ENCODE results near the gene PPM1H. TPM values are rescaled to one million over a fixed set of nuclear protein-coding genes. Genes with fewer than 3 reads are reported as not detected.
A peak's percentile ranks its signal among the peaks of the same experiment; 100 is the strongest.

Gene PPM1H
- total RNA-seq, 1 experiment from 2014 or later = 8.5 TPM

DNA sequence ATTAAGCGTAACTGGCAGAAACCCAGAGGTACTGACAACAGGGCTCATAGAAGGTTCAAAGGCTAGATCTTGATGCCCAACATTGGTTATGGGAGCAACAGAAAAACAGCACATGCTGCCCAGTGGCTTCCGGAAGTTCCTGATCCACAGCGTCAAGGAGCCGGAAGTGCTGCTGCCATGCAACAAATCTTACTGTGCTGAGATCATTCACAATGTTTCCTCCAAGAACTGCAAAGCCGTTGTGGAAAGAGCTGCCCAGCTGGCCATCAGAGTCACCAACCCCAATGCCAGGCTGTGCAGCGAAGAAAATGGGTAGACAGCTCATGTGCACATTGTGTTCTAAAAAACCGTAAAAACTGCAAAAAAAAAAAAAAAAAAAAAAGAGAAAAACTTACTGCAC, 276.0 kb downstream of the PPM1H start:
- DNase-seq (ENCODE audit: low read depth in 1 of 2, low spot score in 2 of 2) = no peak
- H3K27ac ChIP-seq = no peak overlapping the region
- H3K36me3 ChIP-seq = no peaks in the 10 kb centered on the region
- no peaks in the 10 kb centered on the region for H3K27me3 ChIP-seq (replicated peaks)
- H3K4me3 ChIP-seq = no peak overlapping the region
- no peaks in the 10 kb centered on the region for H3K9me3 ChIP-seq (replicated peaks)
- peaks cover 17% of the 10 kb centered on the region for H3K4me1 ChIP-seq (replicated peaks)

DNA sequence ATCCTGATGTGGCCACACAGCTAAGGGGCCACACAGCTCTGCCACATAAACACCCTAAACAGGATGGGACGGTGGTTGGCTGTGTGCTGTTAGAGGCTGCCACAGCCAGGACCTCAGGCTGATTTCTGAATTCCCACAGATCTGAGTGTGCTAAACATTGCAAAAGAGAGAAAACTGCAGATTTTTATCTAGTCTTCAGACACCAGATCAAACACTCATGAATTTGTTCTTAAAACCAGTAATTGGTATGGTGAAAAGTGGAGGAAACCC, 277.7 kb downstream of the PPM1H start:
- H3K27me3 ChIP-seq (replicated peaks) = no peaks in the 10 kb centered on the region
- no peaks in the 10 kb centered on the region for H3K9me3 ChIP-seq (replicated peaks)
- H3K4me3 ChIP-seq = no peak overlapping the region
- no peak for DNase-seq (ENCODE audit: low read depth in 1 of 2, low spot score in 2 of 2)
- H3K36me3 ChIP-seq = no peaks in the 10 kb centered on the region
- H3K4me1 ChIP-seq (replicated peaks) = peaks cover 17% of the 10 kb centered on the region
- H3K27ac ChIP-seq = no peak overlapping the region

DNA sequence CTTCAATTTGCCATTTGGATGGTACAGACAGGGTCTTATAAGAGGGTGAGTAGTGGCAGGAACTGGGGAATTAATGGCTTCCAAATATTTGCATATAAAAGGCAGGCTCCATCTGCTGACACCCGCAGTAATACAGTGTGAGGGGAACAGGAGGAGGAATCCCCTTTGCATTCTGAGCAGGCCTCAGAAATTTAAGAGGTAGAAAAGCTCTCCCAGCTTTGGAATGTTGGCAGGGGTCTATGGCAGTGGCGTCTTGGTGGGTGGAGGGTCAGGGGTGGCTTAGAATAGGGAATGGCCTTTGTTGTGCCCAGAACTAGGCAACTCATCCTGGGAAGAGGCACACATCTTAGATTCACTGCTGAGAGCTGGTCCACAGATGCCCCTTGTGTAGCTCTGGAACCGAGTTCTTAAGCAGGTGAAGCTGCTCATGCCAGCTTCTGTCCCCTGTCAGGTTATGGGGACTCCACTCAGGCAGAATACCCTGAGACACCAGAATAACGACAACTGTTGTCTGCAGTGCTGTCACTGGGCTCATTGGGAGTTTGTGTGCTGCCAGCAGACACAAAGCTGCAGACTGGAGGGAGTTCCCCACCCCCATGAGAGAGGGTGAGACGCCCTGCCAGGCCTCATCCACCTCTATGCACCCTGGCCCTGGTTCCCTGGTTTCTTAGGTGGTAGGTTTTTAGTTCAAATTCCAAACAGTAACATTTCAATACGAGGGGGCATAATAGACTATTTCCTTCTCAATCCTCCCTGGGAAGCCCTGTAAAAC, 278.2 kb downstream of the PPM1H start:
- Histone ChIP-seq H3K36me3 (no peaks in the 10 kb centered on the region), H3K9me3 (replicated peaks) (no peaks in the 10 kb centered on the region), H3K4me3 (no peak overlapping the region), H3K27ac (no peak overlapping the region), H3K4me1 (replicated peaks) (peaks cover 17% of the 10 kb centered on the region), H3K27me3 (replicated peaks) (no peaks in the 10 kb centered on the region)
- DNase-seq (ENCODE audit: low read depth in 1 of 2, low spot score in 2 of 2) = no peak

DNA sequence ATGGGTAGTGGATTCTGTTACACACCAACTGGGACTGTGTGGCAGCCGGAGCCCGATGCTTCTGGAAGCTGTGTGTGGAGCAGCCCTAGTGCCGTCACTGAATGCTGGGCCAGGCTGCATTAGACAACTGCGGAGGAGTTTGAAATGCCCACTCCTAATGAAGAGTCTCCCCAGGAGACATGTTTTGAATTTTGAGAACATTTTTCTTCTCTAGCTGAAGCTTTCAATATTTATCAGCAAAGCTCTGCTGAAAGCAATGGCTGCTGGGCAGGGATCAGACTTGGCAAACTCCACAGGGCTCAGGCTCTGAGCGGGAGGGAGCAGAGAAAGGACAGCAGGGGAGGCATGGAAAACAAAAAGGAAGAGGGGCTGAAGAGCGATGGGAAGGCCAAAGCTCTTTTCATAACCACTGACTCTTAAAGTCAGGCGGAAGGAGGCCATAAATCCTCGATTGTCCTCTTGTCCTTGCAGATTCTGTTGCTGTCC, 279.2 kb downstream of the PPM1H start:
- no peak overlapping the region for H3K27ac ChIP-seq
- no peaks in the 10 kb centered on the region for H3K9me3 ChIP-seq (replicated peaks)
- H3K27me3 ChIP-seq (replicated peaks) = no peaks in the 10 kb centered on the region
- no peak for DNase-seq (ENCODE audit: low read depth in 1 of 2, low spot score in 2 of 2)
- no peaks in the 10 kb centered on the region for H3K36me3 ChIP-seq
- peaks cover 22% of the 10 kb centered on the region for H3K4me1 ChIP-seq (replicated peaks)
- H3K4me3 ChIP-seq = no peak overlapping the region

DNA sequence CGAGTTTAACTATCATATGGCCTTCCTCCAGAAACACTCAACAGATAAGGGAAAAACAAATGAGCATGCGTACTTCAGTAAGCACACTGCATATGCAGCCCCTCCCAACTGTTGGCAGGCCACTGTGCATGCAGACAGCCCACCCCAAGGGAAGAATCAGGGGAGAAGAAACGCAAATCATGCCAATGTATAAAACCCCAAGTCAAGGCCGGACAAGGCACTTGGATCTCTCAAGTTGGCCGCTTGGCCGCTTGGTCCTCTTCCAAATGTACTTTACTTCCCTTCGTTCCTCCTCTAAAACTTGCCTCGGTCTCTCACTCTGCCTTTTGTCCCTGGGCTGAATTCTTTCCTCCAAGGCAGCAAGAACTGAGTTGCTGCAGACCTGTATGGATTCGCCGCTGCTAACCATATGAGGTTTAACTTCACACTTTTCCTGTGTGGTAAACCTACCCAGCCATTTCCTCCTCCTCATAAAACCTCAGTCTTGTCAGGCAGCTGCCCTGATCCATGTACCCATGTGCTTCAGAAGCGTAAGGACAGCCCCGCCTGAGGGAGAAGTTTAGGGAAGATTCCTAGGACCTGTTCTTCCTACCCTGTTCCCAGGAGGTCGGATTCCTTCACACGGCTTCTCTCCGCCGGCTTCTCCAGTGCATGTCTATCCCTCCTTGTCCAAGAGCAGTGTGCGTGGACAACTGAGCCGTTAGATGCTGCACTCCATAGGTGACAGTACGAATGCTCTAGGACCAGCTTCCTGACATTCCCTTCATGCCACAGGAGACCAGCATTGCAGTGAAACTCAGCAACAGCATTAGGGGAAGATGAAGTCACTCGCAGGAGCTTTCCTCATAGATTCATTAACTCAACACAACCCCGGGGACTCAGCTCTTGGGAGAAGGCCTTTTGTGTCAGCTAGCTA, 280.4 kb downstream of the PPM1H start:
- Histone ChIP-seq H3K27me3 (replicated peaks) (no peaks in the 10 kb centered on the region), H3K36me3 (no peaks in the 10 kb centered on the region), H3K4me1 (replicated peaks) (peaks cover 22% of the 10 kb centered on the region), H3K4me3 (no peak overlapping the region), H3K27ac (no peak overlapping the region), H3K9me3 (replicated peaks) (no peaks in the 10 kb centered on the region)
- no peak for DNase-seq (ENCODE audit: low read depth in 1 of 2, low spot score in 2 of 2)

DNA sequence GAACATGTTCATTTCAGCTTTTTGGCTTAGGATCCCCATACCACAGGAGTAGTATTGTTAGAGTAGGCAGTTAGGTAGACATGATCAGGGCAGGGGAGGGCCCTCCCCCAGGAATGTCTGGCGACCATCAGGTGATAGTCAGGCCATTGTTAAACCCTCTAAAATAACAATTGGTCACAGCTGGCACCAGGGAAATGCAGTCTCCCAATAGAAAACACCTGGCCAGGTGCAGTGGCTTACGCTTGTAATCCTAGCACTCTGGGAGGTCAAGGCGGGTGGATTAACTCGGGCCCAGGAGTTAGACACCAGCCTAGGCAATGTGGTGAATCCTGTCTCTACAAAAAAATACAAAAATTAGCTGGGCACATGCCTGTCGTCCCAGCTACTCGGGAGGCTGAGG, 281.2 kb downstream of the PPM1H start:
- Histone ChIP-seq H3K27me3 (replicated peaks) (no peaks in the 10 kb centered on the region), H3K36me3 (no peaks in the 10 kb centered on the region), H3K4me1 (replicated peaks) (peaks cover 21% of the 10 kb centered on the region), H3K4me3 (no peak overlapping the region), H3K27ac (no peak overlapping the region), H3K9me3 (replicated peaks) (no peaks in the 10 kb centered on the region)
- no peak for DNase-seq (ENCODE audit: low read depth in 1 of 2, low spot score in 2 of 2)

DNA sequence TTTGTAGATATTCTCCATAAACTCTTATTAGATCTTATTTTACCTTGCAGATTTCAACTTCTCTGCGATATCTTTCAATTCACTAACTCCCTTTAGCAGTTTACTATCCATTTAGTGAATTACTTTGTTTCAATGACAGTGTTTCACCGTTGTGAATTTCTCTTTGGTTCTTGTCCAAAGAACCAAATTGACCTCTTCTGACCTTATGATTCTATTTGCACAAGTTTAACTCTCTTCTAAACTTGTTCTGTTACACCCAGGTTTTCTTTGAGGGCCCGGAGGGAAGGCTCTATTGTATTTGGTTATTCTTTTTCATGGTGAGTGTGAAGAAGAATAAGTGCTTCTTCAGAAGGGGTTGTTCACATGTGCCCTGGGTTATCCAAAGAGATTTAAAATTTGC, 281.6 kb downstream of the PPM1H start:
- H3K9me3 ChIP-seq (replicated peaks) = no peaks in the 10 kb centered on the region

DNA sequence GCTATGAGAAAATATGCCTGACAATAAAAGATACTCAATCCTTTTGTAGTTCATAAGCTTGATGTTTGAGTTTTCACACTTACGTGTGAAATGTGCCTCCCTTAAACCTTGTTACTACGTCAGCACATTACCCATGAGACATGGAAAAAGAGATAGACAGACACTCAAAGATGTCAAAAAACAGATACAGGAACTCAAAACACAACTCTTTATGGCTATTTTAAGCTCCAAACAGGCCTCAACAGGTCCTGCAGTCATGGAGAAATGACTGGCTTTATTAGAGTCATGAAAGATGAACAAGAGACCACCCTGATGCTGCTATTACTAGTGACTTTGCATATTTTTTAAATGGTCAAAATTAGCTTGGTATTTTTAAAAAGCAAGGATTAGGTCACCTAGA, 283.8 kb downstream of the PPM1H start:
- DNase-seq (ENCODE audit: low read depth in 1 of 2, low spot score in 2 of 2) = no peak
- Histone ChIP-seq H3K27me3 (replicated peaks) (no peaks in the 10 kb centered on the region), H3K4me1 (replicated peaks) (peaks cover 13% of the 10 kb centered on the region; the same call in 1 of the 2 replicates), H3K27ac (no peak overlapping the region), H3K4me3 (no peak overlapping the region), H3K9me3 (replicated peaks) (no peaks in the 10 kb centered on the region), H3K36me3 (no peaks in the 10 kb centered on the region)

More for the DNA sequence above, 281.6 kb downstream of the PPM1H start:
- DNase-seq (ENCODE audit: low read depth in 1 of 2, low spot score in 2 of 2) = no peak
- no peak overlapping the region for H3K4me3 ChIP-seq
- no peaks in the 10 kb centered on the region for H3K36me3 ChIP-seq
- H3K27ac ChIP-seq = no peak overlapping the region
- peaks cover 21% of the 10 kb centered on the region for H3K4me1 ChIP-seq (replicated peaks)
- no peaks in the 10 kb centered on the region for H3K27me3 ChIP-seq (replicated peaks)

DNA sequence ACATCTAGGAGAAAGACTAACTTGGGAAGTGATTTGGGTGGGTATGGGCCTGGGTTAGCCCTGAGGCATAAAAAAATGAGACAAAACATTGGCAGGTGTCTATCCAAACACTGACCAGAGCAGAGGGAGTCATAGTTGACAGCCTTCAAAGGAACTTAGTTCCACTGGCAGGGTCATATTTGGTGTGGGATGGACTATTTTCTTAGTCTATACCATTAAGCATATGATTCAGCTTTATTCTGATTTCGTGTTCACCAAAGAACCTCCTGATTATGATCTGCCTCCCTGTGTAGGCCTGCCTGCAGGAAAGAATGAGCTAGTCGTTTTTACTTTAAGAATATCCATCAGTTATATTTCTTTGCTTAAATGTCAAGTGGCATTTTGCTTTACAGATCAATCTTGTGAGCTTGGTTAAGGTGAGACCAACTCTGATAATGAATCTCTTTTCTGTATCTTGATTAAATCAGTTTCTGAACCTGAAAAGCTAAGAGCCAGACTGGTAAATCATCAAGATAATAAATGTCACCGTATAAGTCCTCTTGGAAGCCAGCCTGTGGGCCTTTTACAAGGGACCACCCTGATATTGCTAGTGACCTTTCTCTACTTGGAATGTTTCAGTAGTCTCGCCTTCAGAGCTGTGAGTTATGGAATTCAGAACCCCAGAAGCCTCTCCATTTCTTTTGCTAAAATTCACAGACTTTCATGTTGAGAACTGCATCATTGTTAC, 285.4 kb downstream of the PPM1H start:
- H3K9me3 ChIP-seq (replicated peaks) = no peaks in the 10 kb centered on the region
- peak in 1 of 2 experiments; percentile 7 for DNase-seq (ENCODE audit: low read depth in 1 of 2, low spot score in 2 of 2)
- no peak overlapping the region for H3K27ac ChIP-seq
- no peaks in the 10 kb centered on the region for H3K36me3 ChIP-seq
- no peaks in the 10 kb centered on the region for H3K27me3 ChIP-seq (replicated peaks)
- no peak overlapping the region for H3K4me3 ChIP-seq
- H3K4me1 ChIP-seq (replicated peaks) = peaks cover 13% of the 10 kb centered on the region; the same call in 1 of the 2 replicates

DNA sequence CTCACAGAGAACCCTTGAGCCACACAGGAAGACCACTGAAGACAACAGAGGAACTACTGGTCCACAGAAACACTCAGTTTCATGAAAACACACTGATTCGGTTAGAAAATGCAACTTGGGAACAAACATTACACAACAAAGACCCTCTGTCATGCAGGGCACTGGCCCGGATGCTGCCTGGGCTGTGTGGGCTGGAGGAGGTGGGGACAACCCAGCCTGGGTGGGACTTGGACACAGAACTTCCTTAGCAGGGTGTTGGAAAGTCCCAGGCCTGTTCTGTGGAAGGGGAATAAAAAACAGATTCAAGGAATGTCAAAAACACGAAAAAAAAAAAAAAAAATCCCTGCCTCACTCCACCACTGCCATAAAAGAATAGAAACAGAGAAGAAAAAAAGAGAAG, 287.4 kb downstream of the PPM1H start:
- no peak for DNase-seq (ENCODE audit: low read depth in 1 of 2, low spot score in 2 of 2)
- H3K27me3 ChIP-seq (replicated peaks) = no peaks in the 10 kb centered on the region
- no peak overlapping the region for H3K27ac ChIP-seq
- H3K4me1 ChIP-seq (replicated peaks) = peaks cover 13% of the 10 kb centered on the region; the same call in 1 of the 2 replicates
- H3K36me3 ChIP-seq = no peaks in the 10 kb centered on the region
- H3K9me3 ChIP-seq (replicated peaks) = no peaks in the 10 kb centered on the region
- H3K4me3 ChIP-seq = no peak overlapping the region

DNA sequence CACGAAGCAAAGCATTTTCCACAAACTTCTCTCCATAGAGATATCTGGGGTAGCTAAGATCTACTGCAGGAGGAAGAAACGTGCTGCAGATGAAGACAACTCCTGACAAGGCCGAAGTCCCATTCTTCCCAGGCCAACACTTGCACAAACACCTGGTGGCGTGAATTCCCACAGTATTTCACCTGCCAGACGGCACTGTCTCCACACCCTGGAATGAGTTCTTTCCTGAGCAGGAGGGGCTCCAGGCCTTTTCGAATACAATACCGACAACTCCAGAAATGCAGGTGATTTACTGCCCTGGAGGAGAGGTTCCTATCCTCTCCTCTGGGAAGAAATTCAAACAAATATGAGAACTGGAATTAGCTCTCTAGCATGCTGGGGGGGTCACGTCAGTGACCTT, 288.4 kb downstream of the PPM1H start:
- Histone ChIP-seq H3K9me3 (replicated peaks) (no peaks in the 10 kb centered on the region), H3K36me3 (no peaks in the 10 kb centered on the region), H3K27ac (no peak overlapping the region), H3K4me1 (replicated peaks) (peaks cover 15% of the 10 kb centered on the region), H3K27me3 (replicated peaks) (no peaks in the 10 kb centered on the region), H3K4me3 (no peak overlapping the region)
- no peak for DNase-seq (ENCODE audit: low read depth in 1 of 2, low spot score in 2 of 2)

DNA sequence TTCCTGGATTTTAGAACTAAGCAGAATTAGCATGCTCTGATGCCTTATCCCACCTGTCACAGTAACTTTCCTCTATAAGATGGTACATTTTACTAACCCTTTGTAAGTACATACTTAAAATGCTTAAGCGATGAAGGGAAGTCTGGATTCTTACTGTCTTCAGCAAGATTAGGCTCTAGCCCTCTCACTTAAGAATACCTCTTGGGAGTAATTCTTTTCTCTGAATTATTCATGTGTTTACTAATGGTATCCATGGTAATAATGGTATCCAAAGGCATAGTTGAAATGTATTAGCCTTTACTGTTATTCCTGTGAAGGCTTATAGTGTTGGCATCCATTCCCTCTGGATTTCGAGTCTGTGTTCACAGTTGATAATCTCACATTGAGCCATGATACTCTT, 291.5 kb downstream of the PPM1H start:
- Histone ChIP-seq H3K27me3 (replicated peaks) (no peaks in the 10 kb centered on the region), H3K9me3 (replicated peaks) (no peaks in the 10 kb centered on the region), H3K36me3 (no peaks in the 10 kb centered on the region), H3K4me3 (no peak overlapping the region), H3K4me1 (replicated peaks) (peaks cover 22% of the 10 kb centered on the region), H3K27ac (no peak overlapping the region)
- DNase-seq (ENCODE audit: low read depth in 1 of 2, low spot score in 2 of 2) = no peak

DNA sequence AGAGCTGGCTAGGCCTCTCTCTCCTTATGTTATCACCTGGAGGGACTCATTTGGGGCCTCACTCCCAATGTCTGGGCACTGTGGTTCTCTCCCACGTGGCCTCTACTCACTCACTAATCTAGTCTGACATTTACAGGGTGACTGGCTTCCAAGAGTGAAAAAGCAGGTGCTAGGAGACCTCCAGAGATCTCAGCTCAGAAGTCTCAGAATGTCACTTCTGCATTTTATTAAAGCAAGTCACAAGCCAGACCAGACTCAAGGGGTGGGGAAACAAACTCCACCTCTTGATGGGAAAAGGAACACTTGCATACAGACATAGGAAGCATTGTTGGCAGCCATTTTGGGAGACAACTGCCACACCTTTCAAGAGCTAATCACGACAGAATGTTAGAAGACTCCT, 292.5 kb downstream of the PPM1H start:
- no peak overlapping the region for H3K4me3 ChIP-seq
- no peaks in the 10 kb centered on the region for H3K27me3 ChIP-seq (replicated peaks)
- DNase-seq (ENCODE audit: low read depth in 1 of 2, low spot score in 2 of 2) = no peak
- peaks cover 22% of the 10 kb centered on the region for H3K4me1 ChIP-seq (replicated peaks)
- no peaks in the 10 kb centered on the region for H3K9me3 ChIP-seq (replicated peaks)
- H3K27ac ChIP-seq = no peak overlapping the region
- no peaks in the 10 kb centered on the region for H3K36me3 ChIP-seq

Data from SJSA1 (cell line).